HCT116 (cell line): ENCODE measurements around the gene EDDM3A. TPM values are rescaled to one million over a fixed set of nuclear protein-coding genes. Genes with fewer than 3 reads are reported as not detected.

Source experiments
- ATAC-seq: fragments of 200-7000 bp; cut with Tn5 transposase; 2 replicates; pipeline ENCODE4 v1.9.1; 2020; ENCODE audit warnings: mild to moderate bottlenecking, moderate library complexity
- BruUV-seq: library from RNA; stranded (reverse); fragments of 400-500 nt; replicated peaks from 2 replicates; lab custom pipeline; 2021; lab: Mats Ljungman, UMichigan
- CTCF ChIA-PET: fragments of 300-600 bp; sonication (Branson Sonifier 250); formaldehyde crosslinking; loops from one replicate; lab custom pipeline; 2021; ENCODE audit warnings: antibody characterized with exemption; lab: Charles Lee
- POLR2A ChIA-PET: fragments of 300-600, 350-600 bp; sonication (Branson Sonifier 250); formaldehyde crosslinking; loops from one replicate; lab custom pipeline; 2021; ENCODE audit warnings: antibody characterized with exemption; lab: Charles Lee
- RAD21 ChIA-PET, 2 experiments: fragments of 300-600 bp; sonication (Branson Sonifier 250); formaldehyde crosslinking; loops; one replicate each; lab custom pipeline; 2023; ENCODE audit warnings: low total read pairs in 2 of 2; ENCODE audit not compliant: uncharacterized antibody in 2 of 2, unreplicated experiment in 2 of 2, low non-redundant PET in 1 of 2; lab: Charles Lee
- DNase-seq: peaks from one replicate; pipeline ENCODE4 v3.0.0-alpha.2; 2010; ENCODE audit warnings: low read depth, low spot score
- H2AFZ ChIP-seq: fragments of 200-600 bp; shearing (Covaris generic), sonication (generic); 2 replicates; pipeline ENCODE4 v1.6.1; 2017; ENCODE audit warnings: low read depth, mixed run types, mixed read lengths, antibody characterized with exemption, low read length; ENCODE audit not compliant: poor library complexity, severe bottlenecking
- H3K27ac ChIP-seq: 2 replicates; pipeline ENCODE4 v1.5.1; 2012; ENCODE audit warnings: low read depth, low read length
- H3K27me3 ChIP-seq: fragments of 200-600 bp; sonication (generic); 2 replicates; pipeline ENCODE4 v1.6.1; 2016; ENCODE audit warnings: mixed run types, low read length, mixed read lengths; ENCODE audit not compliant: insufficient read depth
- H3K36me3 ChIP-seq, 2 experiments: fragments of 200-500 bp in 1 of 2; fragments of 200-600 bp in 1 of 2; sonication (Bioruptor generic) in 1 of 2; sonication (generic) in 1 of 2; 2 replicates each; pipeline versions ENCODE4 v1.5.1 to v1.6.1; 2014 to 2016; ENCODE audit warnings: low read length in 2 of 2, inconsistent platforms in 1 of 2, mixed read lengths in 1 of 2, mixed run types in 1 of 2; ENCODE audit not compliant: insufficient read depth in 2 of 2, control insufficient read depth in 1 of 2
- H3K4me1 ChIP-seq, 2 experiments: fragments of 200-600 bp in 1 of 2; sonication (generic) in 1 of 2; 2 replicates each; pipeline versions ENCODE4 v1.5.1 to v1.6.1; 2012 to 2017; ENCODE audit warnings: low read length in 2 of 2, inconsistent platforms in 1 of 2, mild to moderate bottlenecking in 1 of 2, mixed read lengths in 1 of 2, mixed run types in 1 of 2, moderate library complexity in 1 of 2; ENCODE audit not compliant: insufficient read depth in 2 of 2, control insufficient read depth in 1 of 2
- H3K4me2 ChIP-seq: fragments of 200-600 bp; sonication (generic); 2 replicates; pipeline ENCODE4 v1.6.1; 2017; ENCODE audit warnings: mixed run types, low read length, mixed read lengths
- H3K4me3 ChIP-seq, 2 experiments: fragments of 200-600 bp in 1 of 2; sonication (generic) in 1 of 2; replicated peaks in 1 of 2; 2 replicates each; pipeline ENCODE4 v1.5.1; 2011 to 2016; ENCODE audit warnings: low read length in 2 of 2, control low read depth in 1 of 2, low read depth in 1 of 2, mild to moderate bottlenecking in 1 of 2, mixed read lengths in 1 of 2, mixed run types in 1 of 2
- H3K79me2 ChIP-seq: fragments of 200-600 bp; sonication (generic); 2 replicates; pipeline ENCODE4 v1.6.1; 2017; ENCODE audit warnings: mild to moderate bottlenecking, mixed run types, low read length, moderate library complexity, mixed read lengths; ENCODE audit not compliant: insufficient read depth
- H3K9ac ChIP-seq: fragments of 200-600 bp; sonication (generic); 2 replicates; pipeline ENCODE4 v1.6.1; 2016; ENCODE audit warnings: low read length, mixed read lengths
- H3K9me2 ChIP-seq: fragments of 200-600 bp; sonication (generic), shearing (Covaris generic); 2 replicates; pipeline ENCODE4 v1.6.1; 2017; ENCODE audit warnings: mixed run types, mild to moderate bottlenecking, moderate library complexity; ENCODE audit not compliant: insufficient read depth
- H3K9me3 ChIP-seq, 2 experiments: fragments of 200-500 bp in 1 of 2; fragments of 200-600 bp in 1 of 2; sonication (Bioruptor generic) in 1 of 2; sonication (generic) in 1 of 2; 2 replicates each; pipeline ENCODE4 v1.6.1; 2014 to 2017; ENCODE audit warnings: low read length in 2 of 2, mixed read lengths in 2 of 2, inconsistent platforms in 1 of 2, low read depth in 1 of 2, mild to moderate bottlenecking in 1 of 2, mixed run types in 1 of 2, moderate library complexity in 1 of 2; ENCODE audit not compliant: control insufficient read depth in 1 of 2, insufficient read depth in 1 of 2
- H4K20me1 ChIP-seq: fragments of 200-600 bp; sonication (generic), shearing (Covaris generic); 2 replicates; pipeline ENCODE4 v1.6.1; 2017; ENCODE audit warnings: mixed run types, mild to moderate bottlenecking, moderate library complexity; ENCODE audit not compliant: insufficient read depth
- CBX3 ChIP-seq: IDR thresholded peaks from 2 replicates; pipeline ENCODE4 v1.6.1; 2012; ENCODE audit warnings: low read depth
- CTCF ChIP-seq, 3 experiments: fragments of 200-600 bp in 1 of 3; sonication (generic) in 1 of 3; IDR thresholded peaks in 2 of 3; conservative IDR thresholded peaks in 1 of 3; 2 replicates each; pipeline ENCODE4 v1.5.1; 2012 to 2017; ENCODE audit warnings: low read depth in 2 of 3, low read length in 2 of 3, antibody characterized with exemption in 1 of 3, borderline replicate concordance in 1 of 3, control low read depth in 1 of 3, mild to moderate bottlenecking in 1 of 3, mixed read lengths in 1 of 3, mixed run types in 1 of 3, moderate library complexity in 1 of 3; ENCODE audit not compliant: insufficient read depth in 1 of 3
- EGR1 ChIP-seq: IDR thresholded peaks from 2 replicates; pipeline ENCODE4 v1.6.1; 2012; ENCODE audit warnings: low read depth
- EZH2 ChIP-seq: fragments of 200-600 bp; sonication (generic); IDR thresholded peaks from 2 replicates; pipeline ENCODE4 v1.6.1; 2017; ENCODE audit warnings: antibody characterized with exemption, mixed run types
- EZH2phosphoT487 ChIP-seq: fragments of 200-600 bp; IDR thresholded peaks from 2 replicates; pipeline ENCODE4 v1.6.1; 2018; ENCODE audit warnings: antibody characterized with exemption, borderline replicate concordance
- MAX ChIP-seq: IDR thresholded peaks from 2 replicates; pipeline ENCODE4 v1.6.1; 2012
- POLR2A ChIP-seq: IDR thresholded peaks from 2 replicates; pipeline ENCODE4 v1.7.0; 2011; ENCODE audit warnings: borderline replicate concordance; ENCODE audit not compliant: insufficient read depth, insufficient read length; ENCODE audit errors: extremely low read depth
- POLR2AphosphoS5 ChIP-seq: IDR thresholded peaks from 2 replicates; pipeline ENCODE4 v1.6.1; 2011; ENCODE audit warnings: mild to moderate bottlenecking, low read depth, low read length, moderate library complexity
- RAD21 ChIP-seq: IDR thresholded peaks from 2 replicates; pipeline ENCODE4 v1.6.1; 2012; ENCODE audit warnings: low read depth, mild to moderate bottlenecking
- SIN3A ChIP-seq: IDR thresholded peaks from 2 replicates; pipeline ENCODE4 v1.6.1; 2012; ENCODE audit warnings: low read depth
- SP1 ChIP-seq: IDR thresholded peaks from 2 replicates; pipeline ENCODE4 v1.6.1; 2012; ENCODE audit warnings: low read depth
- SRF ChIP-seq: IDR thresholded peaks from 2 replicates; pipeline ENCODE4 v1.6.1; 2012; ENCODE audit warnings: low read depth
- TCF7L2 ChIP-seq: IDR thresholded peaks from 2 replicates; pipeline ENCODE4 v1.7.0; 2011; ENCODE audit warnings: borderline replicate concordance, inconsistent platforms; ENCODE audit not compliant: insufficient read depth, insufficient read length; ENCODE audit errors: extremely low read depth
- YY1 ChIP-seq: IDR thresholded peaks from 2 replicates; pipeline ENCODE4 v1.6.1; 2011; ENCODE audit warnings: low read length, low read depth, moderate library complexity, mild to moderate bottlenecking; ENCODE audit not compliant: insufficient replicate concordance; ENCODE audit errors: extremely low read depth
- ZBTB33 ChIP-seq: IDR thresholded peaks from 2 replicates; pipeline ENCODE4 v1.6.1; 2011; ENCODE audit warnings: mild to moderate bottlenecking, low read length, moderate library complexity; ENCODE audit not compliant: insufficient replicate concordance; ENCODE audit errors: extremely low read depth
- ZFX ChIP-seq: fragments of 450-650 bp; IDR thresholded peaks from 2 replicates; pipeline ENCODE4 v1.6.1; 2017
- ZNF274 ChIP-seq: fragments of 200-500 bp; sonication (Bioruptor generic); IDR thresholded peaks from 2 replicates; pipeline ENCODE4 v1.6.1; 2014; ENCODE audit warnings: mild to moderate bottlenecking, low read depth, low read length, inconsistent platforms
- intact Hi-C: fragments of 100-400 bp; cut with micrococcal nuclease; formaldehyde crosslinking; loops from 2 replicates; pipeline ENCODE4 v1.10.0; 2022
- total RNA-seq: library from RNA; stranded (reverse); gene quantifications from one replicate; pipeline ENCODE4 v1.2.1, GENCODE V29; 2021; ENCODE audit not compliant: unreplicated experiment
- TF ChIP-seq, protein P1 (sequence below): IDR thresholded peaks from 2 replicates; pipeline ENCODE4 v1.6.1; 2012
- TF ChIP-seq, protein P2 (sequence below): IDR thresholded peaks from 2 replicates; pipeline ENCODE4 v1.6.1; 2012; ENCODE audit warnings: low read depth

EDDM3A gene
- total RNA-seq, 1 experiment from 2014 or later: not detected

- intact Hi-C loops: no loop called here
- DNase-seq (no peak), ATAC-seq (no peak)
- Histone ChIP-seq H3K27ac (no peak overlapping the region), H3K4me3 (no peak overlapping the region), H3K4me2 (no peak overlapping the region), H4K20me1 (no peaks in the 10 kb centered on the region), H2AFZ (no peak overlapping the region), H3K9ac (no peak overlapping the region), H3K4me1 (no peaks in the 10 kb centered on the region), H3K27me3 (peaks cover 8% of the 10 kb centered on the region), H3K79me2 (no peaks in the 10 kb centered on the region), H3K9me2 (no peaks in the 10 kb centered on the region), H3K36me3 (no peaks in the 10 kb centered on the region), H3K9me3 (no peaks in the 10 kb centered on the region)
- CTCF ChIA-PET: no interaction called here
- POLR2A ChIA-PET: no interaction called here
- BruUV-seq: no TSS peak
- TF ChIP-seq POLR2AphosphoS5: no peak
- TF ChIP-seq SIN3A: no peak
- TF ChIP-seq ZFX: no peak
- TF ChIP-seq SP1: no peak
- TF ChIP-seq POLR2A: no peak
- TF ChIP-seq, protein P1, sequence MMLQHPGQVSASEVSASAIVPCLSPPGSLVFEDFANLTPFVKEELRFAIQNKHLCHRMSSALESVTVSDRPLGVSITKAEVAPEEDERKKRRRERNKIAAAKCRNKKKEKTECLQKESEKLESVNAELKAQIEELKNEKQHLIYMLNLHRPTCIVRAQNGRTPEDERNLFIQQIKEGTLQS: no peak
- TF ChIP-seq CBX3: no peak
- no peak for TF ChIP-seq MAX
- no peak for TF ChIP-seq CTCF (IDR thresholded peaks at IDR 0.05 in 2 of 3, conservative IDR thresholded peaks at IDR 0.05 in 1 of 3; ENCODE audit: borderline replicate concordance in 1 of 3, insufficient read depth in 1 of 3, low read depth in 2 of 3, low read length in 2 of 3)
- TF ChIP-seq EZH2phosphoT487: no peak
- TF ChIP-seq RAD21: no peak
- TF ChIP-seq YY1: no peak
- TF ChIP-seq ZNF274: no peak
- TF ChIP-seq ZBTB33: no peak
- TF ChIP-seq TCF7L2: no peak
- TF ChIP-seq, protein P2, sequence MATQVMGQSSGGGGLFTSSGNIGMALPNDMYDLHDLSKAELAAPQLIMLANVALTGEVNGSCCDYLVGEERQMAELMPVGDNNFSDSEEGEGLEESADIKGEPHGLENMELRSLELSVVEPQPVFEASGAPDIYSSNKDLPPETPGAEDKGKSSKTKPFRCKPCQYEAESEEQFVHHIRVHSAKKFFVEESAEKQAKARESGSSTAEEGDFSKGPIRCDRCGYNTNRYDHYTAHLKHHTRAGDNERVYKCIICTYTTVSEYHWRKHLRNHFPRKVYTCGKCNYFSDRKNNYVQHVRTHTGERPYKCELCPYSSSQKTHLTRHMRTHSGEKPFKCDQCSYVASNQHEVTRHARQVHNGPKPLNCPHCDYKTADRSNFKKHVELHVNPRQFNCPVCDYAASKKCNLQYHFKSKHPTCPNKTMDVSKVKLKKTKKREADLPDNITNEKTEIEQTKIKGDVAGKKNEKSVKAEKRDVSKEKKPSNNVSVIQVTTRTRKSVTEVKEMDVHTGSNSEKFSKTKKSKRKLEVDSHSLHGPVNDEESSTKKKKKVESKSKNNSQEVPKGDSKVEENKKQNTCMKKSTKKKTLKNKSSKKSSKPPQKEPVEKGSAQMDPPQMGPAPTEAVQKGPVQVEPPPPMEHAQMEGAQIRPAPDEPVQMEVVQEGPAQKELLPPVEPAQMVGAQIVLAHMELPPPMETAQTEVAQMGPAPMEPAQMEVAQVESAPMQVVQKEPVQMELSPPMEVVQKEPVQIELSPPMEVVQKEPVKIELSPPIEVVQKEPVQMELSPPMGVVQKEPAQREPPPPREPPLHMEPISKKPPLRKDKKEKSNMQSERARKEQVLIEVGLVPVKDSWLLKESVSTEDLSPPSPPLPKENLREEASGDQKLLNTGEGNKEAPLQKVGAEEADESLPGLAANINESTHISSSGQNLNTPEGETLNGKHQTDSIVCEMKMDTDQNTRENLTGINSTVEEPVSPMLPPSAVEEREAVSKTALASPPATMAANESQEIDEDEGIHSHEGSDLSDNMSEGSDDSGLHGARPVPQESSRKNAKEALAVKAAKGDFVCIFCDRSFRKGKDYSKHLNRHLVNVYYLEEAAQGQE: no peak
- no peak for TF ChIP-seq EZH2
- no peak for TF ChIP-seq EGR1
- TF ChIP-seq SRF: no peak
- RAD21 ChIA-PET: no interaction called here
These were observed 11.3 kb upstream of the EDDM3A start for GRCh38 chr14:20734430-20734806.
